PFSK-1 (cell line): Measurements from ENCODE around the gene ATRIP.

Experiments
- FOXP2 ChIP-seq: optimal IDR thresholded peaks from 2 replicates; pipeline ENCODE3; 2011; ENCODE audit warnings: borderline replicate concordance, control low read depth, inconsistent platforms; ENCODE audit not compliant: insufficient read depth; ENCODE audit errors: extremely low read length, extremely low read depth
- POLR2AphosphoS5 ChIP-seq: IDR thresholded peaks from 2 replicates; pipeline ENCODE4 v1.6.1; 2012; ENCODE audit warnings: low read depth, mild to moderate bottlenecking, control low read depth, low read length, moderate library complexity
- SIN3A ChIP-seq: IDR thresholded peaks from 2 replicates; pipeline ENCODE4 v1.6.1; 2012; ENCODE audit warnings: mild to moderate bottlenecking, low read length, moderate library complexity, borderline replicate concordance; ENCODE audit not compliant: insufficient read depth
- TAF1 ChIP-seq: IDR thresholded peaks from 2 replicates; pipeline ENCODE4 v1.6.1; 2012; ENCODE audit warnings: low read length, control low read depth, borderline replicate concordance; ENCODE audit not compliant: insufficient read depth
- TF ChIP-seq, protein P1 (sequence below), 2 experiments: IDR thresholded peaks; 2 replicates each; pipeline versions ENCODE4 v1.6.1 to v1.8.0; 2011 to 2012; ENCODE audit warnings: low read depth in 2 of 2, low read length in 2 of 2, control low read depth in 1 of 2, inconsistent platforms in 1 of 2, mild to moderate bottlenecking in 1 of 2, moderate library complexity in 1 of 2; ENCODE audit not compliant: insufficient read depth in 1 of 2

DNA sequence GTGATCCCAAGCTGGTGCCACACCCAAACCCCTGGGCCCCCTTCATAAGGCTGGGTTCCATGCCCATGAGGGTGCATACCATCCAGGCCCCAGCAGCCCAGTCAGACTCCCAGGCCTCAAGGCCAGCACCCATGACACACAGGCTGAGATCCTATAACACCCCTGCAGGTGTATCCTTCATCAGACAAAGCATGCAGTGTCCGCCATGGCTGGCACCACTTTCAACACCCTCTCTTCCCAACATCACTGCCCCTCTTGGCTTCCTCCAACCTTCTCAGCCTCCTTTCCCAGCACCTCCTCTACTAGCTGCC lies 10.1 kb upstream of the ATRIP start:
- TF ChIP-seq, protein P1, sequence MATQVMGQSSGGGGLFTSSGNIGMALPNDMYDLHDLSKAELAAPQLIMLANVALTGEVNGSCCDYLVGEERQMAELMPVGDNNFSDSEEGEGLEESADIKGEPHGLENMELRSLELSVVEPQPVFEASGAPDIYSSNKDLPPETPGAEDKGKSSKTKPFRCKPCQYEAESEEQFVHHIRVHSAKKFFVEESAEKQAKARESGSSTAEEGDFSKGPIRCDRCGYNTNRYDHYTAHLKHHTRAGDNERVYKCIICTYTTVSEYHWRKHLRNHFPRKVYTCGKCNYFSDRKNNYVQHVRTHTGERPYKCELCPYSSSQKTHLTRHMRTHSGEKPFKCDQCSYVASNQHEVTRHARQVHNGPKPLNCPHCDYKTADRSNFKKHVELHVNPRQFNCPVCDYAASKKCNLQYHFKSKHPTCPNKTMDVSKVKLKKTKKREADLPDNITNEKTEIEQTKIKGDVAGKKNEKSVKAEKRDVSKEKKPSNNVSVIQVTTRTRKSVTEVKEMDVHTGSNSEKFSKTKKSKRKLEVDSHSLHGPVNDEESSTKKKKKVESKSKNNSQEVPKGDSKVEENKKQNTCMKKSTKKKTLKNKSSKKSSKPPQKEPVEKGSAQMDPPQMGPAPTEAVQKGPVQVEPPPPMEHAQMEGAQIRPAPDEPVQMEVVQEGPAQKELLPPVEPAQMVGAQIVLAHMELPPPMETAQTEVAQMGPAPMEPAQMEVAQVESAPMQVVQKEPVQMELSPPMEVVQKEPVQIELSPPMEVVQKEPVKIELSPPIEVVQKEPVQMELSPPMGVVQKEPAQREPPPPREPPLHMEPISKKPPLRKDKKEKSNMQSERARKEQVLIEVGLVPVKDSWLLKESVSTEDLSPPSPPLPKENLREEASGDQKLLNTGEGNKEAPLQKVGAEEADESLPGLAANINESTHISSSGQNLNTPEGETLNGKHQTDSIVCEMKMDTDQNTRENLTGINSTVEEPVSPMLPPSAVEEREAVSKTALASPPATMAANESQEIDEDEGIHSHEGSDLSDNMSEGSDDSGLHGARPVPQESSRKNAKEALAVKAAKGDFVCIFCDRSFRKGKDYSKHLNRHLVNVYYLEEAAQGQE (IDR thresholded peaks at IDR 0.05; ENCODE audit: insufficient read depth in 1 of 2, low read depth in 2 of 2, low read length in 2 of 2) = no peak
- TF ChIP-seq TAF1 (no peak), SIN3A (no peak), POLR2AphosphoS5 (no peak), FOXP2 (no peak)
